ENCODE data around the gene DMAC2L. TPM values are rescaled to one million over a fixed set of nuclear protein-coding genes. Genes with fewer than 3 reads are reported as not detected.

The DMAC2L gene, protein sequence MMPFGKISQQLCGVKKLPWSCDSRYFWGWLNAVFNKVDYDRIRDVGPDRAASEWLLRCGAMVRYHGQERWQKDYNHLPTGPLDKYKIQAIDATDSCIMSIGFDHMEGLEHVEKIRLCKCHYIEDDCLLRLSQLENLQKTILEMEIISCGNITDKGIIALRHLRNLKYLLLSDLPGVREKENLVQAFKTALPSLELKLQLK
- polyA plus RNA-seq (ENCODE audit: insufficient read length in 3 of 3): 10 to 100 TPM; 21.8 to 28.8 (median 24.1) TPM
- long read RNA-seq, donor 1, partial matches to known transcripts: 0 of 3 reads
- long read RNA-seq, donor 1, other reads (novel, unspliced or antisense): 0 of 3 reads
- long read RNA-seq, donor 2, full-length matches to known transcripts: 4 of 4 reads
- long read RNA-seq, donor 2, partial matches to known transcripts: 0 of 4 reads
- long read RNA-seq, donor 2, other reads (novel, unspliced or antisense): 0 of 4 reads
- long read RNA-seq, donor 3, full-length matches to known transcripts: 7 of 22 reads
- long read RNA-seq, donor 3, partial matches to known transcripts: 10 of 22 reads
- long read RNA-seq, donor 3, other reads (novel, unspliced or antisense): 5 of 22 reads
- long read RNA-seq, donor 4, partial matches to known transcripts: 0 of 5 reads
- long read RNA-seq, donor 4, other reads (novel, unspliced or antisense): 0 of 5 reads
- long read RNA-seq, donor 5: 0 reads
- long read RNA-seq, donor 6, partial matches to known transcripts: 0 of 4 reads
- long read RNA-seq, donor 6, other reads (novel, unspliced or antisense): 0 of 4 reads
- long read RNA-seq, donor 7, full-length matches to known transcripts: 6 of 6 reads
- long read RNA-seq, donor 7, partial matches to known transcripts: 0 of 6 reads
- long read RNA-seq, donor 7, other reads (novel, unspliced or antisense): 0 of 6 reads
- long read RNA-seq, donor 8: 0 reads
- long read RNA-seq, donor 9, partial matches to known transcripts: 0 of 4 reads
- long read RNA-seq, donor 9, other reads (novel, unspliced or antisense): 0 of 4 reads
- long read RNA-seq, donor 10, transcript ATP5S-207 (5 exons, 2,008 nt): major isoform, 6 of 7 reads
- long read RNA-seq, donor 10, partial matches to known transcripts: 0 of 7 reads
- long read RNA-seq, donor 10, other reads (novel, unspliced or antisense): 0 of 7 reads
- long read RNA-seq, donor 11, partial matches to known transcripts: 0 of 4 reads
- long read RNA-seq, donor 11, other reads (novel, unspliced or antisense): 0 of 4 reads
- long read RNA-seq, donor 12, partial matches to known transcripts: 0 of 1 reads
- long read RNA-seq, donor 12, other reads (novel, unspliced or antisense): 0 of 1 reads
- long read RNA-seq, donor 13: 0 reads
- long read RNA-seq, donor 14, transcript ATP5S-207 (5 exons, 2,008 nt): major isoform, 6 of 6 reads
- long read RNA-seq, donor 14, partial matches to known transcripts: 0 of 6 reads
- long read RNA-seq, donor 14, other reads (novel, unspliced or antisense): 0 of 6 reads
- long read RNA-seq, donor 15, partial matches to known transcripts: 0 of 1 reads
- long read RNA-seq, donor 15, other reads (novel, unspliced or antisense): 0 of 1 reads
- long read RNA-seq, donor 16, transcript ATP5S-207 (5 exons, 2,008 nt): major isoform, 10 of 34 reads
- long read RNA-seq, donor 16, partial matches to known transcripts: 15 of 34 reads
- long read RNA-seq, donor 16, other reads (novel, unspliced or antisense): 8 of 34 reads

DNA sequence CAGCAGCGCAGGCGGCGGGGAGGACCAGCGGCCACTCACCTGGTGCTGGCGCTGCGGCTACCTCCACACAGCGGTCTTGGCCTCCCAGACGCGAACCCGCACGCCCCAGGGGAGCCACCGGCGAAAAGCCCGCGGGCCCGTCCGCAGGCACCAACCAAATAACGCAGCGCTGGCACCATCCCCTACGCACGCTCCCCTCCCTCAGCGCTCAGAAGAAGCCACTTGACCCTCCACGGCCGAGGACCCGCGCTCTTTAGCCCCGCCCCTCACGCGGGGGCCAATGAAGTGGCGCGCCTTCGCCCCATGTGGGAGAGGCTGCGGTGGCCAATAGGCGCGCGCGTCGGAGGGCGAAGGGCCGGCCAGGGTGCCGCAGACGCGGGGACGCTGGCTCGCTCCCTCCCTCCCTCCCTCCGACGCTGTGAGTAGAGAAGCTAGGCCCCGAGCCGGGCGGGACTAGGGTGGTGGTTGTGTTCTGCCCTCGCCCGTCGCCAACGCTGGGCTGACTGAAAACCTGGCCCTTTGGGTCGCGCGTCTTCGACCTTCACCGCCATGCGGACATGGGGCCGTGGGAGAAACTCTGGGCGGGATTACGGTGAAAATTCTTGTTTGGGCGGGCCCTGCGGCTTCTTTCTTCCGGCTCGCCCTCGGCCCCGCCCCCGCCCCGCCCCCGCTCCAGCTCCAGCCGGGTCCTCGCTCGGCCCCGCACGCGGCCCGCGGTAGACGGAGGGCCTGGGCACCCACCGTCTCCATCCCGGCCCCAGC is at the start of gene DMAC2L, which contains the start of gene L2HGDH:
DMAC2L (plus strand) TSS at position 353 of the 762 bp plus-strand sequence. CDS start 9,164 bp downstream, outside the sequence.
L2HGDH (minus strand) TSS at position 258 of the 762 bp plus-strand sequence; CDS start at position 179, 79 bp downstream.
- DNase-seq (ENCODE audit: extremely low read depth in 1 of 11, low read depth in 9 of 11, low spot score in 4 of 11): peak; percentile 77 to 96 (median 91)

DNA sequence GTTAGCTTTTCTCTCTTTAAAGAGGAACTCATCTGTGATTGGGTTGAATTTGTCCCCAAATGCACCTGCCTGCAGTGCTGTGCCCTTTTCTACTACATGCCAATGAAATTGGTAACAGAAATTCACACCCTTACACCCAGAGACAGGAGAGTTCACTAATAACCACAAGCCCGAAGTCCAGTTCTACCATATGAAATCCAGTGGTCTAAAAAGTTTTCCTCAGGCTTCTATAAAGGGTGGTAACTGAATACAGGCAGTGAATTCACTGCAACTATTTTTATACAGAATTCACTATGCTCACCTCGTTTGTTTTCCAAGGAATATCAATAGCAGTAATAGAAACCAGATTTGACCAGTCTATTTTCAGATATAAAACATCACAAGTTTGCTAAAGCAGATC is 49.3 kb upstream of the DMAC2L start:
- DNase-seq (ENCODE audit: extremely low read depth in 1 of 11, low read depth in 9 of 11, low spot score in 4 of 11): no peak

DNA sequence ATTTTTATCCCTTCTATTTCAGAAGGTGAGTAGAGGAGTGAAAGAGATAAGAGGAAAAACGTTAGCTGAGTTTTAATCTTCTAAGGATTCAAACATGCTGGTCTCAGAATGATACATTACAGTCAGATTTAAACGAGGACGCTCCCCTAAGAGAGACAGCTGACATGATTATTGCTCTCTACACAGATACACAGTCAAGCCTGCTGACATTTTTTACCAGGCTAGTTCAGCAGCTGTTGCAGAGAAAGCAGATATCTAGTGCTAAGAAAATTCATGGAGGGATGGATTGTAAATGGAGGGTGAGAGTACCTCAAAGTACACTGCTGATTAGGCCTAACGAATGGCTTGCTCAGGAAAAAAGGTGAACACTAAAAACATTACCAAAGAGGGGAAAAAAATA is 48.8 kb upstream of the DMAC2L start:
- DNase-seq (ENCODE audit: extremely low read depth in 1 of 11, low read depth in 9 of 11, low spot score in 4 of 11): no peak

DNA sequence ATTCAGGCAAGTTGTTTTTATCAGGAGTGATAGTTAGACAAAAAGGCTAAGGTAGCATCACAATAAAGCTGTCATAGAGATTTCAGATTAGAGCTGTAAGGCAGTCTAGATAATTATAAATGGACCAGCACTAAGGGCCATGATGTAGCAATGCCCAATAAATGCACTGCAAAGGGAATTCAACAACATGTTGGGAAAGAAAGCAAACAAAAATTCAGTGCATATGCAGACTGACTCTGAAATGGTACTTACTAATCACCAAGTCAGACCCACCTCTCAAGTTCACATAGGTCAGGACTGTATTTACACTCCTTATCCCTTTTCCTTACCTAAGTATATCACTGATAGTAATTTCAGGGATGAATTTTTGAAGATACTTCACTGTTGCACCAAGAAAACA is 47.1 kb upstream of the DMAC2L start:
- no peak for DNase-seq (ENCODE audit: extremely low read depth in 1 of 11, low read depth in 9 of 11, low spot score in 4 of 11)

DNA sequence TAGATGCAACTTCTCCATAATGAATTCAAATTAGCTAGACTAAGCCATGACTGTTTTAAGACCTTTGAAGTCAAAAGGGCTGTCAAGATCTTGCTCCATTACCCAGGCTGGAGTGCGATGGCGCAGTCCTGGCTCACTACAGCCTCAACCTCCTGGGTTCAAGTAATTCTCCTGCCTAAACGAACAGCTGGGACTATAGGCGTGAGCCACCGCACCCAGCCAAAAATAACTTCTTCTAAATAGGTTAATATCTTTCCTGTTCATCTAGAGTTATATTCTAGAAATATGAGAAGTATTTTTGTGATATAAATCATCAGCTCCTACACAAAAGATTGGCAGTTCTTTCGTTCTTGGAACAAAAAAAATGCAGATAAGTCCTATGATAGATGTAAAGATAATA is 41.2 kb upstream of the DMAC2L start:
- no peak for DNase-seq (ENCODE audit: extremely low read depth in 1 of 11, low read depth in 9 of 11, low spot score in 4 of 11)

DNA sequence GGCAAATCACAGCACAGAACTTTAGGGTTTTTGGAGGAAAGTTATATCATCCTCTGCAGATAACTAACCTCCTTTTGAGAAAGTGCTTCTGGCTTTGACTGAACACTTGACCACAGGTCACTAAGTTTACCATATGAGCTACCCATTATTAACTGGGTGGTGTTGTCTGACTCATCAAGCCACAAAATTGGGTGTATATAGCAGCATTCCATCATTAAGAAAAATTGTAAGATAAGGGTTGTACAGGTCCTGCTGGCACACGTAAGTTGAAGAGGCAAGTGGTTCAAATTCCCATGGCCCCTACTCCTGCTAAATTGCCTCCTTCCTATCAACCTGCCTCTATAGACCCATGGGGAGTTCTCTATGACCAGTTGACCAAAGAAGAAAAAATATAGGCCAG is 39.6 kb upstream of the DMAC2L start:
- DNase-seq (ENCODE audit: extremely low read depth in 1 of 11, low read depth in 9 of 11, low spot score in 4 of 11): no peak

DNA sequence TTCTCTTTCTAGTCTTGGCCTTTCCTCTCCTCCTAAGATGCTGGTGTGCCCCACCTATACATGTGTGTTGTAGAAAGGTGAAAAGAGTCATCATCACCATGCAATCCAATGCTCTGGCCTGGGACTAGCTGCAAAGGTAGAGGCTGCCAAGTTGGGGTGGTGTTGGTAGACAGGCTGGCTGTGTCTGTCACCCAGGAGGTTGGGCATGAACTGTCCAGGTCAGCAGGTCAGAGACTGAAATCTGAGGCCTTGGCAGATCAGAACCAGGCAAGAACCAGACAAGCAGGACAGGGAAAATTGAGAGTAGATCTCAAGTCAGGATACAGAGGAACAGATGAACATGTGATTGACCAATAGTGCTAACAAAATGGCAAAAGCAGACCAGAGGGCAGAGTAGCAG is 26.3 kb upstream of the DMAC2L start:
- no peak for DNase-seq (ENCODE audit: extremely low read depth in 1 of 11, low read depth in 9 of 11, low spot score in 4 of 11)

DNA sequence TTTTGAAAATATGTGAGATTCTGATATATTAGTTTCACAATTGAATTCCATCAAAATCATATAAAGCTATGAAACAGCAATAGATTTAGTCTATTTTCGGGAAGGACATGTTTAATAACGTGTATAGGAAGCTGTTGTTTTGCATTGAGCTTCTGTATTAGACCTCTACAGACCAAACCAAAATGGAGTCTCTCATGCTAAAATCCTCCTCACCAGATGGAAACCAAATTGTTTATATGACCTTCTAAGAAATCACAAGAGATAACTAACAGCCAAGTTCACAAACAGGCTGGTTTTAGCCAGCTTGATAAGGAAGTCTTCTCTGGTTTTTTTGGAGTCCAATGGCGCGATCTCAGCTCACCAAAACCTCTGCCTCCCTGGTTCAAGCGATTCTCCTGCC is 24.0 kb upstream of the DMAC2L start:
- DNase-seq (ENCODE audit: extremely low read depth in 1 of 11, low read depth in 9 of 11, low spot score in 4 of 11): no peak

DNA sequence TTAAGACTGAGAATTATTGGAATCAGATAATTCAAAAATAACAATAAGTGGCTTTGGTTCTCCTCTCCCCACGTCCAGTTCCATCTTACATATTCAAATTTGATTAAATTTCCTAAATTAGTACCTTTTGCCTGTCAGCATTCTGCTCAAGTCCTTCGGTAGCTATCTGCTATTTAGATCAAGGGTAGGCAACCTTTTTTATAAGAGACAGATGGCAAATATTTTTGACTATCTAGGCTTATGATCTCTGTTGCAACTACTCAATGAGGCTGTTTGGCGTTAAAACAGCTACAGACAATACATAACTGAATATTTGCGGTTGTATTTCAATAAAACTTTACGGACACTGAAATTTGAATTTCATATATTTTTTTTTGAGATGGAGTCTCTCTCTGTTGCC is 21.8 kb upstream of the DMAC2L start:
- no peak for DNase-seq (ENCODE audit: extremely low read depth in 1 of 11, low read depth in 9 of 11, low spot score in 4 of 11)

DNA sequence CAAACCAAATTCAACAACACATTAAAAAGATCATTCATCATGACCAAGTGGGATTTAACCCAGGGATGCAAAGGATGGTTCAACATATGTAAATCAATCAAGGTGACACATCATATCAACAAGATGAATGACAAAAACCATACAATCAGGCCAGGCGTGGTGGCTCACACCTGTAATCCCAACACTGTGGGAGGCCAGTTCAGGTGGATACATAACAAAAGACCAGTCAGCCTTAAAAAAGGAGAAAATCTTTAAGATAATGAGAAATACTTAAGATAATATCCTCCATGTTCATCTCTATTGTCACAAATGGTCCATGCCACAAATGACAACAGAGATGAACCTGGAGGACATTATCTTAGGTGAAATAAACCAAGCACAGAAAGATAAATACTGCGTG is 12.5 kb upstream of the DMAC2L start:
- DNase-seq (ENCODE audit: extremely low read depth in 1 of 11, low read depth in 9 of 11, low spot score in 4 of 11): no peak

DNA sequence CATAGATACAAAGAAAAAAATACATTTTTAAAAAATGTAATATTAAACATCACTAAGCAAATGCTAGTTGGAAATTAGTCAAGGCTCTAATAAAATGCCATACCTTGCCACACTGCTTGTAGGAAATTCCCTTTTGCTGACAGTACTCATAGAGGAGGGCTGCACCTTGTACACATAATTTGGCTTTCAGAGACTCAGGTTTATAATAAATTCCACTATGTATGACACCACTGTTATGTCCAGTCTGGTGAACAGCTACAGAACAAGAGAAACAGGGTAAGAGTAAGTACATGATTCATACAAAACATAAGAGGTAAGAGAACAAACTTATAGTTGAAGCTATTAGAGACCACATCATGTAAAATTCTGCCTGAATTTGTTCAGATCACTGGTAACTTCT is 10.2 kb upstream of the DMAC2L start:
- no peak for DNase-seq (ENCODE audit: extremely low read depth in 1 of 11, low read depth in 9 of 11, low spot score in 4 of 11)

DNA sequence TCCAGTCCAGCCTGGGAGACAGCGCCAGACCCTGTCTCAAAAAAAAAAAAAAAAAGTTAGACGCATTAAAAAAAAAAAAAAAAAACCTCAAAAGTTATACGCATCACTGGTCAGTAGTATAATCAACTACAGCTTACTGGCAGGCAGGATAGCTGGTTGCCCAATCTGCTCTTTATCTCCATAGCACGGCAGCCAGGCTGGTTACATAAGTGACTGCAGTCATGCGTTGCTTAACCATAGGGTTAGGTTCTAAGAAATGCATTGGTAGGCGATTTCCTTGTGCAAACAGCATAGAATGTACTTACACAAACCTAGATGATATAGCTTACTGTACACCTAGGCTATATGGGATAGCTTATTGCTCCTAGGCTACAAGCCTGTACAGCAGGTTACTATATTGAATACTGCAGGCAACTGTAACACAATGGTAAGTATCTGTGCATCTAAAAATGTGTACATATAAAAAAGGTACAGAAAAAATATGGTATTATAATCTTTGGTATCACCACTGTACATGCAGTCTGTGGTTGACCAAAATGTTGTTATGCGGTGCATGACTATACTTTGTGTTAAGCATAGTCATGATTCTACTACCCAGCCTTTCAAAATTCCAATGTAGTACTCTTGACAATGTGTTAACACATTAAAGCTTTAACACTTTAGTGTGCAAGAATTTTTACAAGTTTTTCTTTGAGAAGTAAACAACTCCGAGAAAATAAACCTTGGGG is 8.2 kb upstream of the DMAC2L start:
- peak in 1 of 11 donors; percentile 38 for DNase-seq (ENCODE audit: extremely low read depth in 1 of 11, low read depth in 9 of 11, low spot score in 4 of 11)

DNA sequence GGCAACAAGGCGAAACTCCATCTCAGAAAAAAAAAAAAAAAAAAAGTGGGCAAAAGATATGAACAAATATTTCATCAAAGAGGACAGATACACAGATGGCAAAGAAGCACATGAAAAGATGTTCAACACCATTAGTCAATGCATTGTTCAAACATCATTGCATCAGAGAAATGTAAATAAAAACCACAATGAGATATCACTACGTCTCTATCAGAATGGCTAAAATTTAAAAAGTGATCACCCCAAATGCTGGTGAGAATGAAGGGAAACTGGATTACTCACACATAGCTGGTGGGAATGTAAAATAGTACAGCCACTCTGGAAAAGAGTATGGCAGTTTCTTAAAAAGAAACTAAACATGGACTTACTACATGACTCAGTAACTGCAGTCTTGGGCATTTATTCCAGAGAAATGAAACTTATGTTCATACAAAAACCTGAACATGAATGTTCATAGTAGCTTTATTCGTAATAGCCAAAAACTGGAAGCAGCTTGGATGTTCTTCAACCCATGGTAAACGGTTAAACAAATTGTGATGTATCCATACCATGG is 3.7 kb upstream of the DMAC2L start:
- DNase-seq (ENCODE audit: extremely low read depth in 1 of 11, low read depth in 9 of 11, low spot score in 4 of 11): no peak

DNA sequence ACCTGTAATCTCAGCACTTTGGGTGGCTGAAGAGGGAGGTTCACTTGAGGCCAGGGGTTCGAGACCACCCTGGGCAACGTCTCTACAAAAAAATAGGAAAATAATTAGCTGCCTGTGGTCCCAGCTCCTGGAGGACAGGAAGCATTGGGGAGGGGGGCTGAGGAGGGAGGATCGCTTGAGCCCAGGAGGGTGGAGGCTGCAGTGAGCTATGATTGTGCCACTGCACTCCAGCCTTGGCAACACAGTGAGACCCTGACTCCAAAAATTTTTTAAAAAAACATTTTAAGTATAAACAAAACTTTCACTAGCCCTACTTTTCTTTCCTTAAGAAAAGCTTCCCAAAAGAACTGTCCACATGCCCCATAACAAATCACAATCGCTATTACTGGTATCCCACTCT is 1.7 kb upstream of the DMAC2L start:
- no peak for DNase-seq (ENCODE audit: extremely low read depth in 1 of 11, low read depth in 9 of 11, low spot score in 4 of 11)

DNA sequence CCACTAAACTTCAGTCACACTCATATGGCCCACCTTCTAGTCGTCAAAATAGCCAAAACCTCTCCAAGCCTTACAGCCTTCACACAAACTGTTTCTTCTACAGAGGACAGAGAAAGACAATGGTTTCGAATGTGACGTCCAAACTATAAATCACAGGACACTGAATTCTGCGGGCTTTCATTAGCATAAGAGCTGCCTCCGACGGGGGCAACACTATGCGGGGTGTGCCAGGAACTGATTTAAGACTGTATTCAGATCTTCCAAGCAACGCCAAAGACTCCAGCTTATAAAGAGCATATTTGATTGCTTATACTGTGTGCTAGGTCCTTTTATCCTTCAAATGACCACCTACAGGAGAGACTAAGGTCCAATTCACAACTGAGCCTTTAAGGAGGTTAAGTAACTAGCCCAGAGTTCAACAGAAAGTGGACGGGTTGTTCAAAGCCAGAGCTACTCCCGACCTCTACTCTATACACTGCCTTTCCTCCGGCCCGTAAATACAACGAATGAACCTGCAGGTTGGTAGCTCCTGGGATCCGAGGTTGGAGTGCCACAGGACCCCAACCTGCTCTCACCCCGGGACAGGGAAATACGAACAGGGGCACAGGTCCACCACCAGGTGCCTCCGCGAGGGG is 670 bp upstream of the DMAC2L start:
- DNase-seq (ENCODE audit: extremely low read depth in 1 of 11, low read depth in 9 of 11, low spot score in 4 of 11): peak in 2 of 11 donors; percentile 18 to 47

DNA sequence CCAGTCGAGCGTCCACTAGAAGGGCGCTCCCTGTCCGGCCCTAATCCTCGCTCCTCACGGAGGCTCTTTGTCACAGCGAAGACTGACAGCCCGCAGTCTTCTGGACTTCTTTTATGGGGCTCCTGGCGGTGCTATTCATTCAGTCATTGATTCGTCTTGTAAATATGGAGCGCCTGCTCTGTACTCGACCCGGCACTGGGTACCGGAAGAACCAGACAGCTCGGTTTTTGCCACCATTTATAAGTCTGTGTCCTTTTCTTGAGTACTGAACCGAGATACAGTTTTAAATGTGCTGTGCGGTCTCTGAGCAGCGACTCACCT is 570 bp downstream of the DMAC2L start:
- DNase-seq (ENCODE audit: extremely low read depth in 1 of 11, low read depth in 9 of 11, low spot score in 4 of 11): no peak
